Loucy (cell line): Measurements from ENCODE around the gene NSD2.
"Not testable (repeated sequence)": the region's sequence is repeated elsewhere in the genome, so short reads cannot be mapped to it uniquely, and the experiment has no call there.

Experiments
- H2AFZ ChIP-seq: fragments of 200-600 bp; sonication (generic); 2 replicates; pipeline ENCODE4 v1.6.0; 2016; ENCODE audit warnings: antibody characterized with exemption, mild to moderate bottlenecking, low read length, moderate library complexity
- H3F3A ChIP-seq: fragments of 200-600 bp; 2 replicates; pipeline ENCODE4 v1.6.0; 2016; ENCODE audit warnings: antibody characterized with exemption, low read depth, mild to moderate bottlenecking
- H3K27me3 ChIP-seq: fragments of 200-600 bp; sonication (generic); 2 replicates; pipeline ENCODE4 v1.6.1; 2014; ENCODE audit warnings: low read length, mild to moderate bottlenecking; ENCODE audit not compliant: insufficient read depth, poor library complexity, severe bottlenecking
- H3K36me3 ChIP-seq: fragments of 200-600 bp; sonication (generic); 2 replicates; pipeline ENCODE4 v1.6.1; 2016; ENCODE audit warnings: low read length; ENCODE audit not compliant: insufficient read depth
- H3K4me1 ChIP-seq: fragments of 200-600 bp; sonication (generic); 2 replicates; pipeline ENCODE4 v1.5.1; 2014; ENCODE audit warnings: low read length, mild to moderate bottlenecking; ENCODE audit not compliant: insufficient read depth, poor library complexity, severe bottlenecking
- H3K4me2 ChIP-seq: fragments of 200-600 bp; sonication (generic); 2 replicates; pipeline ENCODE4 v1.6.0; 2014; ENCODE audit warnings: antibody characterized with exemption, low read length, low read depth, mild to moderate bottlenecking; ENCODE audit not compliant: poor library complexity, severe bottlenecking
- H3K4me3 ChIP-seq: fragments of 200-600 bp; sonication (generic); 2 replicates; pipeline ENCODE4 v1.5.1; 2014; ENCODE audit warnings: low read length, mild to moderate bottlenecking, mixed read lengths; ENCODE audit not compliant: poor library complexity, severe bottlenecking
- H3K79me2 ChIP-seq: fragments of 200-600 bp; sonication (generic); 2 replicates; pipeline ENCODE4 v1.6.1; 2014; ENCODE audit warnings: low read length; ENCODE audit not compliant: insufficient read depth
- H3K9ac ChIP-seq: fragments of 200-600 bp; sonication (generic); 2 replicates; pipeline ENCODE4 v1.6.0; 2014; ENCODE audit warnings: mild to moderate bottlenecking, low read depth, low read length, moderate library complexity; ENCODE audit not compliant: poor library complexity, severe bottlenecking
- H3K9me2 ChIP-seq: fragments of 200-600 bp; sonication (generic); replicated peaks from 2 replicates; pipeline ENCODE4 v1.6.1; 2016; ENCODE audit warnings: low read depth, low read length, mixed read lengths
- H3K9me3 ChIP-seq: fragments of 200-600 bp; sonication (generic); 2 replicates; pipeline ENCODE4 v1.6.1; 2014; ENCODE audit warnings: mild to moderate bottlenecking, antibody characterized with exemption, low read length, low read depth; ENCODE audit not compliant: insufficient read depth
- H4K20me1 ChIP-seq: fragments of 200-600 bp; sonication (generic); 2 replicates; pipeline ENCODE4 v1.6.0; 2014; ENCODE audit warnings: antibody characterized with exemption, low read length, mild to moderate bottlenecking; ENCODE audit not compliant: insufficient read depth, poor library complexity, severe bottlenecking
- EZH2phosphoT487 ChIP-seq: fragments of 200-600 bp; IDR thresholded peaks from 2 replicates; pipeline ENCODE4 v1.6.1; 2018; ENCODE audit warnings: antibody characterized with exemption, mild to moderate bottlenecking, moderate library complexity, borderline replicate concordance
- TF ChIP-seq, protein P1 (sequence below): fragments of 200-600 bp; sonication (generic); conservative IDR thresholded peaks from 2 replicates; pipeline ENCODE4 v1.5.1; 2014; ENCODE audit warnings: mild to moderate bottlenecking, antibody characterized with exemption, low read length

NSD2 gene

DNA sequence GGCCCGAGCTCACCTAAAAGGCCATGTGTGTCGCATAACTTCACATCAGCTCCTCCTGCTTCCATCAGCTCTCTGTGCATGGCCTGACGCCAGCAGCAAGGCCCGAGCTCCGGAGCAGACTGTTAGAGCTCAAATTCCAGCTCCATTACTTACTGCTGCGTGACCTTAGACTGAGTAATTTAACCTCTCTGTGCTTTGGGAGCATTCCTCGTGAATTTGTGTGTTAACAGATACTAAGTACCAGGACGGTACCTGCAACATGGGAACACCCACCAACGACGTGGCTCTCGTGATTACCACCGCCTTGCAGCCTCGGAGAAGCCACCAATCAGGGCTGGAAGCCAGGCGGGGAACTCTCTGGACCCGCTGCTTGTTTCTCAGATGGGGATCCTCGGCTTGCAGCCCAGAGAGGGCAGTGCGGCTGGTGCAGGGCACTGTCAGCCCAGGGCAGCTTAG, 28.2 kb upstream of the NSD2 start:
- Histone ChIP-seq H3K9ac (no peak overlapping the region), H3K36me3 (peaks cover 48% of the 10 kb centered on the region; the same call in 1 of the 2 replicates), H3F3A (no peaks in the 10 kb centered on the region), H3K27me3 (no peaks in the 10 kb centered on the region), H3K4me3 (no peak overlapping the region), H3K79me2 (peaks cover 2% of the 10 kb centered on the region; the same call in 1 of the 2 replicates), H3K9me3 (no peaks in the 10 kb centered on the region), H3K4me1 (no peaks in the 10 kb centered on the region), H3K4me2 (no peak overlapping the region), H4K20me1 (no peaks in the 10 kb centered on the region), H2AFZ (no peak overlapping the region), H3K9me2 (no peaks in the 10 kb centered on the region)
- TF ChIP-seq, protein P1, sequence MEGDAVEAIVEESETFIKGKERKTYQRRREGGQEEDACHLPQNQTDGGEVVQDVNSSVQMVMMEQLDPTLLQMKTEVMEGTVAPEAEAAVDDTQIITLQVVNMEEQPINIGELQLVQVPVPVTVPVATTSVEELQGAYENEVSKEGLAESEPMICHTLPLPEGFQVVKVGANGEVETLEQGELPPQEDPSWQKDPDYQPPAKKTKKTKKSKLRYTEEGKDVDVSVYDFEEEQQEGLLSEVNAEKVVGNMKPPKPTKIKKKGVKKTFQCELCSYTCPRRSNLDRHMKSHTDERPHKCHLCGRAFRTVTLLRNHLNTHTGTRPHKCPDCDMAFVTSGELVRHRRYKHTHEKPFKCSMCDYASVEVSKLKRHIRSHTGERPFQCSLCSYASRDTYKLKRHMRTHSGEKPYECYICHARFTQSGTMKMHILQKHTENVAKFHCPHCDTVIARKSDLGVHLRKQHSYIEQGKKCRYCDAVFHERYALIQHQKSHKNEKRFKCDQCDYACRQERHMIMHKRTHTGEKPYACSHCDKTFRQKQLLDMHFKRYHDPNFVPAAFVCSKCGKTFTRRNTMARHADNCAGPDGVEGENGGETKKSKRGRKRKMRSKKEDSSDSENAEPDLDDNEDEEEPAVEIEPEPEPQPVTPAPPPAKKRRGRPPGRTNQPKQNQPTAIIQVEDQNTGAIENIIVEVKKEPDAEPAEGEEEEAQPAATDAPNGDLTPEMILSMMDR: no peak
- no peak for TF ChIP-seq EZH2phosphoT487

DNA sequence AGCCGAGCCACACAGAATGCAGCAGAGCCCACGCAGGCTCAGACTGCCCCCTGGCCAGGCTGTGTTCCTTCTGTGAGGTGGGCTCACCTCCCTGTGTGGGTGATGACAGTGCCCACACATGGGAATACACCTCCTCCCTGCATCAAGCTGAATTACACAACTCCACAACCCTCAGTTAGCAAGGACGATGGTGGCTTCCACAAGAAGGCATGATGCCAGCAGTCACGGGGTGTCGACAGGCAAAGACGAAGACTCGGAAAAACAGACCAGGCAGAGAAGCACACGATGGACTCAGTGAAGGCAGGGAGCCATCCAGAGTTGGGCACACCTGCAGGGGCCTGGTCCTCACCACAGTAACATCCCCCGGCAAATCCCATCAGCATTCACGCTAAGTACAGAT, 27.3 kb upstream of the NSD2 start:
- Histone ChIP-seq H2AFZ (no peak overlapping the region), H3K4me1 (no peaks in the 10 kb centered on the region), H3K9me2 (no peaks in the 10 kb centered on the region), H3F3A (no peaks in the 10 kb centered on the region), H3K4me3 (no peak overlapping the region), H3K27me3 (no peaks in the 10 kb centered on the region), H3K9ac (no peak overlapping the region), H4K20me1 (no peaks in the 10 kb centered on the region), H3K36me3 (peaks cover 41% of the 10 kb centered on the region; the same call in 1 of the 2 replicates), H3K79me2 (peaks cover 2% of the 10 kb centered on the region; the same call in 1 of the 2 replicates), H3K4me2 (no peak overlapping the region), H3K9me3 (no peaks in the 10 kb centered on the region)
- TF ChIP-seq EZH2phosphoT487: no peak
- TF ChIP-seq, protein P1: no peak

DNA sequence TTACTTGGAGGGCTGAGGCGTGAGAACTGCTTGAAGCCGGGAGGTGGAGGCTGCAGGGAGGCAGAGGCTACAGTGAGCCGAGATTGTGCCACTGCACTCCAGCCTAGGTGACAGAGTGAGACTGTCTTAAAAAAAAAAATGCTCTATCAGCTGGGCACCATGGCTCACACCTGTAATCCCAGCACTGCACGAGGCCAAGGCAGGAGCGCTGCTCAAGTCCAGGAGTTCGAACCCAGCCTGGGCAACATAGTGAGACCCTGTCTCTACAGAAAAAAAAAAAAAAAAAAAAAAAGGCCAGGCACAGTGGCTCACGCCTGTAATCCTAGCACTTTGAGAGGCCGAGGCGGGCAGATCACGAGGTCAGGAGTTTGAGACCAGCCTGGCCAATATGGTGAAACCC, 26.6 kb upstream of the NSD2 start:
- not testable (repeated sequence) for H3K4me3 ChIP-seq, H3K4me2 ChIP-seq, H2AFZ ChIP-seq, H3K27me3 ChIP-seq, H3K9me3 ChIP-seq, H3K9me2 ChIP-seq, H3K4me1 ChIP-seq, H3K79me2 ChIP-seq, H3K9ac ChIP-seq, H4K20me1 ChIP-seq, H3F3A ChIP-seq
- H3K36me3 ChIP-seq: peaks cover 34% of the 10 kb centered on the region; the same call in 1 of the 2 replicates

DNA sequence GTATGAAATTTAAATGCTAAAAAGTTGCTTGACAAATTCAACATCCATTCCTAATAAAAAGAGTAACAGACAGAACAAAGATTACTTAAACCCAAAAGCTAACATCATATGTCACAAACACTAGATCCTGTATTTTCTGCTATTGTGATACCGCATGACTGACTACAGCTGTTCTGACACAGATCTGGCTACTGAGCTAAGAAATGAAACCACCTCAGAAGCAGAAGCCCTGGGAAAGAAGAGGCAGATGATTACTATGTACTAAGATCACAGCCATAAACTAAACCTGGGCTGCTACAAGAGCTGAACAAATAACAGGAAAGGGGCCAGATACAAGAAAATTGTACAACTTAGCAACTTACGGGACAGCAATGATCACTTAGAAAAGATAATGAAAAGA, 24.6 kb upstream of the NSD2 start:
- Histone ChIP-seq H3K4me3 (no peak overlapping the region), H3K36me3 (peaks cover 21% of the 10 kb centered on the region; the same call in 1 of the 2 replicates), H2AFZ (no peak overlapping the region), H3K9me3 (no peaks in the 10 kb centered on the region), H3K4me2 (no peak overlapping the region), H3K4me1 (peaks cover 8% of the 10 kb centered on the region), H3K9ac (no peak overlapping the region), H3K79me2 (peaks cover 17% of the 10 kb centered on the region), H3K27me3 (no peaks in the 10 kb centered on the region), H3K9me2 (no peaks in the 10 kb centered on the region), H3F3A (no peaks in the 10 kb centered on the region), H4K20me1 (no peaks in the 10 kb centered on the region)
- TF ChIP-seq, protein P1: no peak
